ENCODE data around the gene C1orf167. TPM values are rescaled to one million over a fixed set of nuclear protein-coding genes. Genes with fewer than 3 reads are reported as not detected.

C1orf167 gene
- total RNA-seq, 1 donor from 2014 or later = not detected

DNA sequence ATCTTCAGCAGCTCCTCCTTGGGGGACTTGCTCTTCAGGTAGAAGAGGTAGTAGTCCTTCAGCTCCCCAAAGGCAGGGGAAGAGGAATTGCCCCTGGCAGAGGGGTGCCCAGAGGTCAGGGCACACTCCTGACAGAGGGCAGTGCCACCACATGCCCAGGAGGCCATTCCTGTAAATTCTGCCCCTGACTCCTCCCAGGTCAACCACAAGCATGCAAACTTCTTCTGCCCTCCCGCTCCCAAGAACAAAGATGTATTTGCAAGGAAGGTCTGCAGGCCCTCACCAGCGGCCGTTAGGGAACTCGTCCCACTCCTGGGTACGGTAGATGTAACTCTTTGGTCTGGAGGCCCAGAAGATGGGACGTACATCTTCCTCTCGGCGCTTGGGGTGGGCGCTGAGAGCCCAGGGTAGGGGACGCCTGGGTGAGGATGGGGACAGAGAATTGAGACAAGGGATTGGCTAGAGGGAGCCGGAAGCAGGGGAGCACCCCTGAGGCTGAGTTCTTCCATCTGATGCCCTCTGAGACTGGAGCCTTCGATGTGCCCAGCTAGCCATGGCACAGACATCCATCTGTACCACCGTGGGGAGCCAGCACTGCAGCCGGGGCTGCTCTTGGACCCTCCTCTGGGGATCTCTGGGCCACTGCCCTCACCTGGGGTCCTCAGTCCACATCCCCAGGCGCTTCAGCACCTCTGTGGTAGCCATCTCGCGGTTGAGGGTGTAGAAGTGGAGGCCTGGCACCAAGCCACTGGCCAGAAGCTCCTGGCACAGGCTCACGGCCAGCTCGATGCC lies 32.6 kb downstream of the C1orf167 start:
- Histone ChIP-seq H3K9me3 (no peaks in the 10 kb centered on the region), H3K27ac (peak overlapping the region; percentile 23), H3K27me3 (no peaks in the 10 kb centered on the region), H3K36me3 (peaks cover 0 to 55% of the 10 kb centered on the region in 2 donors), H3K4me3 (no peak overlapping the region), H3K4me1 (peaks cover 33% of the 10 kb centered on the region)
- no peak for DNase-seq (ENCODE audit: extremely low spot score in 2 of 2)
- TF ChIP-seq POLR2AphosphoS5 (IDR thresholded peaks at IDR 0.05; ENCODE audit: insufficient read depth in 1 of 2, low read depth in 1 of 2) (no peak), POLR2A (IDR thresholded peaks at IDR 0.05) (no peak), CTCF (IDR thresholded peaks at IDR 0.05) (no peak)
- intact Hi-C loops (cut with DNase I) = no loop called here

- intact Hi-C loops (cut with DNase I) = no loop called here
- no peak for DNase-seq (ENCODE audit: extremely low spot score in 2 of 2)
- TF ChIP-seq POLR2A (IDR thresholded peaks at IDR 0.05) = no peak
- no peak for TF ChIP-seq POLR2AphosphoS5 (IDR thresholded peaks at IDR 0.05; ENCODE audit: insufficient read depth in 1 of 2, low read depth in 1 of 2)
- Histone ChIP-seq H3K4me1 (peaks cover 26% of the 10 kb centered on the region), H3K4me3 (no peak overlapping the region), H3K9me3 (no peaks in the 10 kb centered on the region), H3K36me3 (peaks cover 0 to 60% of the 10 kb centered on the region in 2 donors), H3K27me3 (no peaks in the 10 kb centered on the region), H3K27ac (peak overlapping the region; percentile 23)
These were observed 33.4 kb downstream of the C1orf167 start for GRCh38 chr1:11795238-11795890.

GRCh38 chr1:11796036-11796828 lies 34.2 kb downstream of the C1orf167 start:
- Histone ChIP-seq H3K27ac (no peak overlapping the region), H3K4me1 (peaks cover 24% of the 10 kb centered on the region), H3K27me3 (no peaks in the 10 kb centered on the region), H3K4me3 (no peak overlapping the region), H3K36me3 (peaks cover 0 to 68% of the 10 kb centered on the region in 2 donors), H3K9me3 (no peaks in the 10 kb centered on the region)
- DNase-seq (ENCODE audit: extremely low spot score in 2 of 2) = no peak
- TF ChIP-seq POLR2AphosphoS5 (IDR thresholded peaks at IDR 0.05; ENCODE audit: insufficient read depth in 1 of 2, low read depth in 1 of 2) (no peak), CTCF (IDR thresholded peaks at IDR 0.05) (no peak)
- intact Hi-C loops (cut with DNase I) = no loop called here

DNA sequence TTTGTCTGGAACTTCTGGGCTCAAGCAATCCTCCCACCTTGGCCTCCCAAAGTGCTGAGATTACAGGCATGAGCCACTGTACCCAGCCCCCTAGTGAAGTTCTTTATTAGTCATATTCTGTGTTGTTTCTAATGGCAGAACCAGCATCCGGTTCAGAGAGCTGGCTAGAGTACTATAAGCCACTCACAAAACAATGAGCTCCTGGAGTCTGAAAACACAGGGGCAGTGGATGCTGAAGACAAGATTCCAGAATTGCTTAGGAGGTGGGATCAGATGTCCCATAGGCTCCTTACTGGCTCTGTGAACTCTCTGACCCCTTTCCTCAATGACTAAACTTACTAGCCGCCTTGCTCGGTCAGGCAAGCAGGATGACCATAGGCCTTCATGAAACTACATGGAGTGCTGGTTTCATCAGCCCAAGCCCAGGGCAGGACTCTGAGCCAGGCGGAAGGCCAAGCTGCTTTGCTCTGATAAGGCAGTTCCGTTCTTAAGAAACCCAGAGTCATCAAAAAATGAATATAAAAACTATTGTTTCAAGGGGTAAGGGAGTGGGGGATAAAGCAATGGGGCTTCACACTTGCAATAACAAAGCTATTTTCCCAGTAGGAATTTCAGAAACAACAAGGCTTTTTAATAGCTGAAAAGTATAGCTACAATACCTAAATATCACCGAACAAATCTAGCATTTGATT lies 35.7 kb downstream of the C1orf167 start:
- H3K36me3 ChIP-seq = peaks cover 0 to 62% of the 10 kb centered on the region in 2 donors
- H3K4me3 ChIP-seq = no peak overlapping the region
- H3K27me3 ChIP-seq = no peaks in the 10 kb centered on the region
- intact Hi-C loops (cut with DNase I) = no loop called here
- TF ChIP-seq POLR2A (IDR thresholded peaks at IDR 0.05) = no peak
- TF ChIP-seq POLR2AphosphoS5 (IDR thresholded peaks at IDR 0.05; ENCODE audit: insufficient read depth in 1 of 2, low read depth in 1 of 2) = no peak
- no peak for TF ChIP-seq CTCF (IDR thresholded peaks at IDR 0.05)
- H3K4me1 ChIP-seq = peaks cover 27% of the 10 kb centered on the region
- no peaks in the 10 kb centered on the region for H3K9me3 ChIP-seq
- no peak for DNase-seq (ENCODE audit: extremely low spot score in 2 of 2)
- H3K27ac ChIP-seq = no peak overlapping the region

GRCh38 chr1:11799099-11799498 lies 37.1 kb downstream of the C1orf167 start:
- DNase-seq (ENCODE audit: extremely low spot score in 2 of 2) = no peak
- Histone ChIP-seq H3K4me1 (peaks cover 40% of the 10 kb centered on the region), H3K27me3 (no peaks in the 10 kb centered on the region), H3K27ac (no peak overlapping the region), H3K9me3 (no peaks in the 10 kb centered on the region), H3K4me3 (no peak overlapping the region), H3K36me3 (peaks cover 0 to 52% of the 10 kb centered on the region in 2 donors)
- TF ChIP-seq POLR2A (IDR thresholded peaks at IDR 0.05) = no peak
- TF ChIP-seq POLR2AphosphoS5 (IDR thresholded peaks at IDR 0.05; ENCODE audit: insufficient read depth in 1 of 2, low read depth in 1 of 2) = no peak
- no peak for TF ChIP-seq CTCF (IDR thresholded peaks at IDR 0.05)
- intact Hi-C loops (cut with DNase I) = no loop called here
